Activated naive CD8-positive, alpha-beta T cell (primary cell): ENCODE results near the gene BCAS3.

Experiments
- H3K27ac Mint-ChIP-seq: one replicate; pipeline ENCODE4 v1.8.0; 2021; ENCODE audit warnings: mixed read lengths
- H3K27me3 Mint-ChIP-seq: one replicate; pipeline ENCODE4 v1.8.0; 2021; ENCODE audit warnings: mixed read lengths
- H3K36me3 Mint-ChIP-seq: one replicate; pipeline ENCODE4 v1.8.0; 2021; ENCODE audit warnings: mixed read lengths
- H3K4me1 Mint-ChIP-seq: one replicate; pipeline ENCODE4 v1.8.0; 2021; ENCODE audit warnings: low read depth, mixed read lengths
- H3K4me3 Mint-ChIP-seq: one replicate; pipeline ENCODE4 v1.8.0; 2021; ENCODE audit warnings: mild to moderate bottlenecking, mixed read lengths
- H3K9me3 Mint-ChIP-seq: one replicate; pipeline ENCODE4 v1.8.0; 2021; ENCODE audit warnings: low read depth, mixed read lengths

The BCAS3 gene

DNA sequence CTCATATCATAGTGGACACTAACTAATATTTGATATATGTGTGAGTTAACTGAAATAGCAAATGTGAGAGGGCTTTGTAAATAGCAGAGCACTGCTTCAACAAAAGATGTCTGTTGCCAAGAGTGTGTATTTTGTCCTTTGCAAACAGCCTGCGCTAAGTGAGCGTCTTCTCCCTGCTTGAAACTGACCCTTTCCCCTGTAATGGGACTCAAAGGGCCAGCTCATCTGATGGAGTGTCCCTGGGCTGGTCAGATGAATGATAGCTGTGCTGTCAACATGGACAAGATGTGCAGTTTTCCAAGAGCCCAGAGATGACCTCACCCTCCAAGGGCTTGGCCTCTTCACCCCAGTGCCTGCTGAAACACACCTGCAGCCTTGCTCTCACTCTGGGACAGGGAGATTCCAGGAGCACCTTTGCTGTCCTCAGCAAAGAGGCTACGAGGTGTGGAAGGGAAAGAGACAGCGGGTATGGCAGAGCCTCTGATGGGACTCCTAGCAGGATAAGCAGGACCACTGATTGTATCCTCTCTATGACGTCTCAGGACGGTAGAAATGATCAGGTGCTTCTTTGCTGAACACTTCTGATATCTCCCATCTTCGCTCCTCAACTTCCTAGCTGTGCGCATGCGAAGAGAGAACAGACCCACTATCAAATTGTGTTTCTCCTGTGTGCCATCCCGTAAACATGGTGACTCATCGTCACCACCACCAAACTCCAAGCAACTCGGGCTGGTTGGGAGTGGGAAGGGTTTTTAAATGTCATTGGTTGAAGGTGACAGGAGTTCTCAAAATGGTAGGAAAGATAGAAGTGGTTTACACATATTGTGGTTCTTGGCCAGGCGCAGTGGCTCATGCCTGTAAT, 686.2 kb downstream of the BCAS3 start:
- Mint-ChIP-seq H3K4me1 (no peaks in the 10 kb centered on the region), H3K36me3 (peaks cover 3% of the 10 kb centered on the region), H3K4me3 (no peak overlapping the region), H3K27me3 (no peaks in the 10 kb centered on the region), H3K9me3 (no peaks in the 10 kb centered on the region), H3K27ac (no peak overlapping the region)

DNA sequence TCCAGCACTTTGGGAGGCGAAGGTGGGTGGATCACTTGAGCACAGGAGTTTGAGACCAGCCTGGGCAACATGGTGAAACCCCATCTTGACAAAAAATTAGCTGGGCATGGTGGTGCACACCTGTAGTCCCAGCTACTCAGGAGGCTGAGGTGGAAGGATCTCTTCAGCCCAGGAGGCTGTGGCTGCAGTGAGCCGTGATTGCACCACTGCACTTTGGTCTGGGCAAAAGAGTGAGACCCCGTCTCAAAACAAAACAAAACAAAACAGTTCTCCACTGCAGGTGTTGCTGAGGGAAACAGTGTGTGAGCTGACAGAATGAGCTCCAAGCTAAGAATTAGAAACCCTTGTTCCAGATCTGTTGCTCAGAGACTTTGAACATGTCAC, 686.8 kb downstream of the BCAS3 start:
- peaks cover 3% of the 10 kb centered on the region for H3K36me3 Mint-ChIP-seq
- no peak overlapping the region for H3K27ac Mint-ChIP-seq
- H3K27me3 Mint-ChIP-seq = no peaks in the 10 kb centered on the region

DNA sequence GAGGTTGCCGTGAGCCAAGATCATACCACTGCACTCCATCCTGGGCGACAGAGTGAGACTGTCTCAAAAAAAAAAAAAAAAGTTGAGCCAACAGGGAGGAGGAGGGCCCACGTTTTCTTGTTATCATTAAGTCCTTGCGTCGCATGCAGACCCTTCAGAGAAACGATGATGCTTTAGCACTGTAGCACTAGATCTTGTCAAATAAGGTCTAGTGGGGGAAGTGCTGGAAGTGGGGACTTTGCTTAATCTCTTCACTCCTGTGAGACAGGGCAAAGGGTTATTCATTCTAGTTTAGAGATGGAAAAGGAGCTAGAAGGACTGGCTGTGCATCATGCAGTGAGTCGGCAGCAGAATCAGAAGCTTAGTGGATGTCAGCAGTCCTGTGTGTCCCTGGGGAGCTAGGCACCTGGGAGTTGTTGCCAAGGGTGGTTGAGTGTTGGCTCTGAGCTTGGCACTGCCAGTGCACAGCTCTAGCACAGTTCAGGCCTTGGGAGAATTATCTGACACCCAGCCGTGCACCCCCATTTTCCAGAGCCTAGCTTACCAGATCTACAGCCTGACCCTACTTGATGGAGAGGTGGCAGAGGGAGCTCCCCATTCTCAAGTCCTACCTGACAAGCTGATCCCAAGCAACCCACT, 688.5 kb downstream of the BCAS3 start:
- Mint-ChIP-seq H3K4me1 (no peaks in the 10 kb centered on the region), H3K4me3 (no peak overlapping the region), H3K27ac (no peak overlapping the region), H3K9me3 (no peaks in the 10 kb centered on the region), H3K36me3 (peaks cover 3% of the 10 kb centered on the region), H3K27me3 (no peaks in the 10 kb centered on the region)

More for the DNA sequence above, 686.8 kb downstream of the BCAS3 start:
- Mint-ChIP-seq H3K4me1 (no peaks in the 10 kb centered on the region), H3K4me3 (no peak overlapping the region), H3K9me3 (no peaks in the 10 kb centered on the region)

DNA sequence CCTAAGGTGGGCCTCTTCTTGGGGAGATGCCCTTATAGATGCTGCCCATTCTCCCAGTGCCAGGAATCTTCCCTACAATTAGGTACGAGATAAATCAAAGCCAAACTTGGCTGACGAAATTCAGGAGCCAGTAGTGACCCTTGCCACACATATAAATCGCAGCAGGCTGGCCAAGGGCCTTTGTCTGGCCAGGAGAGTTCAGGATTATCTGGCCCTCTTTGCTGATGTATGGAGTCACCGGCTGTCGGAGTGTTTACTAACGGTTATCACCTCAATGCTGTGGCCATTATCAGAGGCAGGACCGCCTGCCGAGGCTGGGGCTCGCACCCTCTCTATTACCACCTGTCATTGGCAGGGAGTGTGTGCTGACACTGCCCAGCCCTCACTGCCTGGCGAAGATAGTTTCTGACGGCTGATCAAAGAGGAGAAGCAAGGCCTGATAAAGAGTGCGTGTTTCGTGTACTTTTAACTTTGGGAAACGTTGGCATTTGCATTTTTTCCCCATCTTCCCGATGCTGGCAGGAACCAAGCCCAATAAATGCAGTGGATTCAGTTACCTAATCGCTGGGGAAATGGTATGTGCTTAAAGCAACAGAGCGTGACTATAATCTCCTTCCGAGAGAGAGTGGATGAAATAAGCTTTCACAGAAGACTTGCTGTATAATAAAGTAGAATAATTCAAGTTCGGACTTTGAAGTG, 689.2 kb downstream of the BCAS3 start:
- no peaks in the 10 kb centered on the region for H3K9me3 Mint-ChIP-seq
- H3K36me3 Mint-ChIP-seq = peaks cover 3% of the 10 kb centered on the region
- H3K4me3 Mint-ChIP-seq = no peak overlapping the region
- no peak overlapping the region for H3K27ac Mint-ChIP-seq
- H3K4me1 Mint-ChIP-seq = no peaks in the 10 kb centered on the region
- no peaks in the 10 kb centered on the region for H3K27me3 Mint-ChIP-seq

DNA sequence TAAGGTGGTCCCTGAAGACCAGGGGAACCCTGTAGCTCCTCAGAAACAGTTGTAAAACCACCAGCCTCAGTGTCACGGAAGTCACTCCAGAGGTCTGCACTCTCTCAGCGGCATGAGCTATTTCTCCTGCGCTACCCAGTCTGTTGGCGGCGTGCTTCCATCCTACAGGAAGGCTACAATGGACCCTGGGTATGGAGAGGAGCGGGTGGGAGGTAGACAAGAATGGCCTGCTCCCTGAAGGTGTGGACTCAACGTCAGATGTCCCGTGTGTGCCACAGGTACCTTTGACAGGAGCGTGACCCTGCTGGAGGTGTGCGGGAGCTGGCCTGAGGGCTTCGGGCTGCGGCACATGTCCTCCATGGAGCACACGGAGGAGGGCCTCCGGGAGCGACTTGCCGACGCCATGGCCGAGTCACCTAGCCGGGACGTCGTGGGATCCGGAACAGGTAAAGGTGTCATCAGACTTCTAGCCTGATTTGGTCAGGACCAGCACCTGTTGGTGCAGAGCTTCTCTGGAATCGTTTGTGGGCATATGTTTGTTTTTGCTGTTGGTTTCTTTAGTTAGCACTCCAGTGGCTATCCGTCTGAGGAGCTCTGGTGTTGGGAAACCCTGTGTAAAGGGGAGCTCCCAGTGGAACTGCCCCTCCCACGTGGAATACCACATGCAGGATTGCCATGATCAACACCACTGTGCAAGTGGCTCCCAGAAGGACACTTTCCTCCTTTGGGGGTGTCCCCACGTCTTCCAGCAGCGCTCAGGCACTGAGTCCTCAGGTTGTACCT, 690.6 kb downstream of the BCAS3 start:
- Mint-ChIP-seq H3K27ac (no peak overlapping the region), H3K4me1 (no peaks in the 10 kb centered on the region), H3K9me3 (no peaks in the 10 kb centered on the region), H3K4me3 (no peak overlapping the region), H3K27me3 (no peaks in the 10 kb centered on the region), H3K36me3 (peaks cover 3% of the 10 kb centered on the region)

DNA sequence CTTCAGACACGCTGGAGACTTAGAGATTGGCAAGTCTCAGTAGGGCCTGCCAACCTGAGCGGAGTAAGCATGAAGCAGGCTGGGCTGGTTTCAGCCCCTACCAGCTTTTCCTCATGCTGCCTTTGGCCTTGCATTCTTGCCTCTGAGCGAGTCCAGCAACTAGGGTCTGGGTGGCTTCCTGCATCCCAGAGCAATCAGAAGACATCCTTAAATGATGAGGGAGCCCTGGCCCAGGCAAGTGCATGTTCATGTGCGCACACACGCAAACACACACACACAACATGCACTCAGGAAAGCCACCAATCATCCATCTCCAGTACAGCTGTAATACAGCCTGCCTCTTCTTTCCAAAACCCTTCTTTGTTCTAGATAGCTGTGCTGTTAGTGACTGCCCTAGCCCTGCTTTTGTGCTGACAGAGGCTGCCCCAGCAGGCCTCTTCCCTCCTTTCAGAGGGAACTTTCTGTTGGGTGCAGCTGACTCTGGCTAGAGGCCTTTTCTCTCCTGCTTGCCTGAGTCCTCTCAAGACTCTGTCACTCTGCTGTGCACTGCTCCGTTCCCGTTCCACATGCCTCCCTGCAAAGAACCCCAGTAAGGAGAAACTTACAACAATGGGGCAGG, 691.3 kb downstream of the BCAS3 start:
- no peaks in the 10 kb centered on the region for H3K27me3 Mint-ChIP-seq
- no peak overlapping the region for H3K4me3 Mint-ChIP-seq
- no peaks in the 10 kb centered on the region for H3K9me3 Mint-ChIP-seq
- H3K36me3 Mint-ChIP-seq = peaks cover 3% of the 10 kb centered on the region
- H3K27ac Mint-ChIP-seq = no peak overlapping the region
- H3K4me1 Mint-ChIP-seq = no peaks in the 10 kb centered on the region

DNA sequence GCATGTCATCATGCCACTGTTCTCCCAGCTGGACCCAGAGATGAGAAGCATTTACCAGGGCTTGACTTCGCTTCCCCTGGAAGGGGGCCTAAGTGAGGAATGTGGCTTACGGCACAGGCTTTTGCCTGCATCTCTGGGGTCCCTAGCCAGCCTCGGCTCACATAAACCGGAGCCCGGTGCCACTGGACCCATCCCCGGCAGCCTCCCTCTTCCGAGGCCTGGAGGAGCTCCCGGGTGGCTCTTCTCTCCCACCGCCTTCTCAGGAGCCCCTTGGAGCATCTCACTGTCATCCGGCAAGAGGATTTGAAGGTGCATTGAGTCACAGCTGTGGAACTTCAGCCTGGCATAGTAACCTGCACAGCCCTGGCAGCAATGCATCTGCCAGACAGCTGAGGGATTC, 692.1 kb downstream of the BCAS3 start:
- Mint-ChIP-seq H3K27ac (no peak overlapping the region), H3K9me3 (no peaks in the 10 kb centered on the region), H3K27me3 (no peaks in the 10 kb centered on the region), H3K4me3 (no peak overlapping the region), H3K4me1 (no peaks in the 10 kb centered on the region), H3K36me3 (peaks cover 2% of the 10 kb centered on the region)

DNA sequence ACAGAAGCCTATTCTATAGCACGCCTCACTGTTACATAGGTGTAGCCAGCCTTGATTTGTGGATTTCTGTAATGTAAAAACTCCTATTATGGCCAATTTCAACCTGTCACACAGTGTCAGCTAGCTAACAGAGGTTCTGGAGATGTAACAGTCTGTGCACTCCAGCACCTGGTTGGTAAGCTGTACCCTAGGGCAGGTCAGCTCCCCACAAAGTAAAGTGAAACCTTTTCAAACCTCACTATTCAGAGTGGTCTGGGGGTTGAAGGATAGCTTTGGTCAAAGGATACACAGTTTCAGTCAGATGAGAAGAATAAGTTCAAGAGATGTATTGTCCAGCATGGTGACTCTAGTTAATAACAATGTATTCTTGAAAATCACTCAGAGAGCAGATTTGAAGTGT, 693.5 kb downstream of the BCAS3 start:
- H3K36me3 Mint-ChIP-seq = no peaks in the 10 kb centered on the region
- H3K27me3 Mint-ChIP-seq = no peaks in the 10 kb centered on the region
- H3K9me3 Mint-ChIP-seq = no peaks in the 10 kb centered on the region
- no peak overlapping the region for H3K27ac Mint-ChIP-seq
- H3K4me1 Mint-ChIP-seq = no peaks in the 10 kb centered on the region
- no peak overlapping the region for H3K4me3 Mint-ChIP-seq

DNA sequence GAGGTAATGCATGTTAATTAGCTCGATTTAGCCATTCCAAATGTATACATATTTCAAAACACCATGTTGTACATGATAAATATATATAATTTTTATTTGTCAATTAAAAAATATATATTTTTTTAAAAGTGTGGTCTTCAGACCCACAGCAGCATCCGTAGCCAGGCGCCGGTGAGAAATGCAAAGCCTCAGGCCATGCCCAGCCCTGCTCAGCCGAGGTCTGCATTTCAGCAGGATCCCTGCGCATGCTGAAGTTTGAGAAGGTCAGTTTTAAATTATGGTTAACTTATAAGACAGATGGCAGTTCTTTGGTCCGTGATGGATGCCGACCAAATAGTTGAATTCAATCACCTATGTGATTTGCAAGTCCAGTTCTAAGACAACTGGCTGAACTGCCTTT, 694.0 kb downstream of the BCAS3 start:
- Mint-ChIP-seq H3K4me3 (no peak overlapping the region), H3K27me3 (no peaks in the 10 kb centered on the region), H3K9me3 (no peaks in the 10 kb centered on the region), H3K4me1 (no peaks in the 10 kb centered on the region), H3K36me3 (no peaks in the 10 kb centered on the region), H3K27ac (no peak overlapping the region)

DNA sequence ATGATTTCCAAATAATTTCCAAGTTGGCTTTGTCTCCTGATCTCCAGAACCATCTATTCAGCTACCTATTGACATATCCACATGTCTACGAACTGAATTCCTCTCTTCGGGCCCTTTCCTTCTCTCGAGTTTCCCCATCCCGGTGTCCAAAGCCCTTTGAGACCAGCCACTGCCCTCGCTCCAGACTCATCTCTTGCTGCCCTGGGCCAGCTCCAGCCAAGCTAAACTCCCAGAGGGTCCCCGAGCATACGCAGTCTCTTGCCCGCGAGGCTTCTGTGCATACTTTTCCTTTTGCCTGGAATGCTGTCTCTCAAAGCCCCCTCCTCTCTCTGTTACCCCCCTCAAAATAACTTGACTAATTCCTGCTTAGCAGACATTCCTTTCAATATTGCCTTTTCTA, 694.8 kb downstream of the BCAS3 start:
- no peak overlapping the region for H3K4me3 Mint-ChIP-seq
- H3K36me3 Mint-ChIP-seq = no peaks in the 10 kb centered on the region
- no peaks in the 10 kb centered on the region for H3K9me3 Mint-ChIP-seq
- H3K27me3 Mint-ChIP-seq = no peaks in the 10 kb centered on the region
- H3K4me1 Mint-ChIP-seq = no peaks in the 10 kb centered on the region
- H3K27ac Mint-ChIP-seq = no peak overlapping the region

DNA sequence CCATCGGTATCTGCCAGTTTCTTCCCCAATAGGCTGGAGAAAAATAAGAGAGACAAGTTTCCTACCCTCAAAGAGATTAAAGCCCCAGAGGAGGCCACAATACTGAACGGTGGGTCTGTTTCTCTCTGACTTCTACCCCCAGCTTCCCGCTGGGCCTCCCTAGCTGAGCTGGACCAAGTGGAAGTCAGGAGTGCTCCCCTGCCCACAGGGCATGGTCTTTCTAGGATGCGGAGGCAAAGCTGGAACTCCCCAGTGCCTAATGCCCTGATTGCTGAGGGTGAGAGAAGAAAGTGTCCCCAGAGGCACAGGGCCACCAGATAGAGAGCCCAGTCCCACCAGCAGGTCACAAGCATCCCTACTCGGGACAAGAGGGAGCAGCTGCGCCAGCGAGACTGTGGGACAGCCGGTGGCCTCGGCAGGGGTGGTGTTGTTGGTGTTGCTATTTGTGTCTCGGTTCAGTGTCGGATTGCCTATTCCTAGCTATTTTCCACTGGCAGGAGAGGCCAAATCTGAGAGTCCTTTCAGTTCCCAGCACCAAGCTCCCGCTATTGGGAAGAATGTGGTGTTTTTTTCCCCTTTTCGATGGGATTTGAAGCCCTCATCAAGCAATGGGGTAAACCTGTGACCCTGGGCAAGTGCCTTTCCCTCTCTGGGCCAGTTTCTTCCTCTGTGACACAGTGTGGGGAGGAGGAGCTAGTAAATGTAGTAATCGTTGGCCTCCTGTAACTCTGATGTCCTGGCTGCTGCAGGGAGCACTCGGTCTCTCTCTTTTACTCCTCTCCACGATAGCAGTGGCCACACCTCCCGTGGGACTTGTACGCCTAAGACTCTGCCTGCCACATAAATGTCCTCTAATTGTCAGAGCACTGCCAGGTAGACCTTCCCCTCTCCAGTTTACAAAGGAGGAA, 699.5 kb downstream of the BCAS3 start:
- Mint-ChIP-seq H3K27me3 (no peaks in the 10 kb centered on the region), H3K4me3 (no peak overlapping the region), H3K4me1 (no peaks in the 10 kb centered on the region), H3K36me3 (peaks cover 2% of the 10 kb centered on the region), H3K27ac (no peak overlapping the region), H3K9me3 (no peaks in the 10 kb centered on the region)

DNA sequence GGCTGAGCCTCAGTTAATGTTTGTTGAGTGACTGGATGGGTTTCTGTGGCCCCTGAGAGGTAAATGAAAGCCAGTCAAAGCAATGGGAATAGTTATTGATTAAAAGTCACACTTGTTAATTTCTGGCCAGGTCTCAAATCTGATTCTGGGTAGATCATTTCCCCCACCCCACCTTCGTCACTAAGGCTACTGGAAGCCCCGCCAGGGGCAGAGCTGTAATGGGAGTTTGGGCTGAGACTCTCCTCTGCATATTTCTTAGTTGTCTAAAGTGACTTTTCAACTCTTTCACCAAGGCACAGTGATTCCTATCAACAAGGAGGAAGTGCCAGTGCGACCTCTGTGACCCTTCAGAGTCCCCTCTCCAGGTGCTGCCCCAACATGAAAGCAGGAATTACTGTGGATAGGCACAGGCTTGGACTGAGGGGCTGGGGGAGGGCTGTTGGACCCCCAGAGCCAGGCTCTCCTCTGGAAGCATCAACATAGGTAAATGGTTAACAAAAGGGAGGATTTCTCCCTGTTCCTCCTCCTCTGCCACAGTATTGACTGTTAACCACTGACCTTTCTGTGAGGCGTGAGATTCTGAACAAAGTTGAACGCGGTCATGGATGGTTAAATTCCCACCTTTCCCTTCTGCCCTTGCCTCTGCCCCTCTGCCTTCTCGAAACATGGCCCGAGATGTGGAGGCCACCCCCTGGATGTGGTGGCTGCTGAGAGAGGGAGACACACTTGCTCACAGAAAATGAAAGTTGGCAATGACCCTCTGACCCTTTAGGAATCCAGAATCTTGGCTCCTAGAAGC, 701.2 kb downstream of the BCAS3 start:
- Mint-ChIP-seq H3K4me3 (no peak overlapping the region), H3K9me3 (no peaks in the 10 kb centered on the region), H3K36me3 (peaks cover 5% of the 10 kb centered on the region), H3K27me3 (no peaks in the 10 kb centered on the region), H3K27ac (no peak overlapping the region), H3K4me1 (no peaks in the 10 kb centered on the region)
